ENCODE data around the gene PRDM16.

- TF ChIP-seq, protein P1, sequence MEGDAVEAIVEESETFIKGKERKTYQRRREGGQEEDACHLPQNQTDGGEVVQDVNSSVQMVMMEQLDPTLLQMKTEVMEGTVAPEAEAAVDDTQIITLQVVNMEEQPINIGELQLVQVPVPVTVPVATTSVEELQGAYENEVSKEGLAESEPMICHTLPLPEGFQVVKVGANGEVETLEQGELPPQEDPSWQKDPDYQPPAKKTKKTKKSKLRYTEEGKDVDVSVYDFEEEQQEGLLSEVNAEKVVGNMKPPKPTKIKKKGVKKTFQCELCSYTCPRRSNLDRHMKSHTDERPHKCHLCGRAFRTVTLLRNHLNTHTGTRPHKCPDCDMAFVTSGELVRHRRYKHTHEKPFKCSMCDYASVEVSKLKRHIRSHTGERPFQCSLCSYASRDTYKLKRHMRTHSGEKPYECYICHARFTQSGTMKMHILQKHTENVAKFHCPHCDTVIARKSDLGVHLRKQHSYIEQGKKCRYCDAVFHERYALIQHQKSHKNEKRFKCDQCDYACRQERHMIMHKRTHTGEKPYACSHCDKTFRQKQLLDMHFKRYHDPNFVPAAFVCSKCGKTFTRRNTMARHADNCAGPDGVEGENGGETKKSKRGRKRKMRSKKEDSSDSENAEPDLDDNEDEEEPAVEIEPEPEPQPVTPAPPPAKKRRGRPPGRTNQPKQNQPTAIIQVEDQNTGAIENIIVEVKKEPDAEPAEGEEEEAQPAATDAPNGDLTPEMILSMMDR (IDR thresholded peaks at IDR 0.05; ENCODE audit: insufficient read depth, low read depth, low read length): no peak
- TF ChIP-seq EZH2 (IDR thresholded peaks at IDR 0.05; ENCODE audit: insufficient read depth, low read length): no peak
These were observed 408.4 kb downstream of the PRDM16 start for GRCh38 chr1:3477241-3477995.

All from astrocyte (in vitro differentiated cells and primary cell).